DOHH2 (cell line): ENCODE measurements around the gene ALOXE3.

Experiments
- EZH2phosphoT487 ChIP-seq: fragments of 200-600 bp; sonication (generic); IDR thresholded peaks from 2 replicates; pipeline ENCODE4 v1.6.1; 2017; ENCODE audit warnings: borderline replicate concordance, mild to moderate bottlenecking, antibody characterized with exemption, low read length, moderate library complexity, mixed read lengths
- TF ChIP-seq, protein P1 (sequence below): fragments of 200-600 bp; sonication (generic); IDR thresholded peaks from one replicate; pipeline ENCODE4 v1.5.1; 2014; ENCODE audit warnings: antibody characterized with exemption, mild to moderate bottlenecking, low read depth, low read length; ENCODE audit not compliant: poor library complexity, severe bottlenecking

DNA sequence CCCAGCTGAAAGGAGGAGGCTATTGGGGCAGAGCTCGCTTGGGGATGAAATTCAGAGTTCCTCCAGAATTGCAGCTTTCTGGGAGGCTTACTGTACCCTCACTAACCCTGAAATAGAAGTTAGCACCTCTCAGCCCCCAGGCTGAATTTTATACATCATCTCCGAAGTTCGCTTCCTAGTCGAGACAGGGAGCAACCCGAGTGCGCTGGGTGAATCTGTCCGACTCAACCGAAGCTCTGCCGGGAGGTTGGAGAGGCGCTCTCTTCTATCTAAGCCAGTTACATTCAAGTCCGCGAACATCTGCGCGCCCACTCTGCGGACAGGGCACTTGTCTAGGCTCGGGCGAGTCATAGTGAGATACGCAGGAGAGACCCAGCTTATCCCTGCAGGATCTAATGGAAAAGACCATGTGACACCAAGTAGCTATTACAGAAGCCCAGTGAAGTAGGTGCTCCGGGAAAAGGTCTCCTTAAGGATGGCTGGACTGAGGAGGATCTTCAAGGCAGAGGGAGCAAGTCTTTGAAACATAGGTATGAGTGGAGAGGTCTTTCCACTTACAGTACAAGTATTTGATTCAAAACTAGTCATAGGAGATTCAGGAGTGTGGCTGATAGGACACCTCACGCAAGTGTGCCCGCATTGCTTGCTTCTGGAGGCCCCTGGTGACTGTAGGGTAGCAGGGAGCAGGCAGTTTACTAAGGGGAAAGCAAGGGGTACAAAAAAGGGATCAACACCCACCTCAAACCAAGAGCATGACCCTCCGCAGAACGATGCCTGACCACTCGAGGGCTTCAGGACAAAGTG, 6.2 kb upstream of the ALOXE3 start:
- TF ChIP-seq, protein P1, sequence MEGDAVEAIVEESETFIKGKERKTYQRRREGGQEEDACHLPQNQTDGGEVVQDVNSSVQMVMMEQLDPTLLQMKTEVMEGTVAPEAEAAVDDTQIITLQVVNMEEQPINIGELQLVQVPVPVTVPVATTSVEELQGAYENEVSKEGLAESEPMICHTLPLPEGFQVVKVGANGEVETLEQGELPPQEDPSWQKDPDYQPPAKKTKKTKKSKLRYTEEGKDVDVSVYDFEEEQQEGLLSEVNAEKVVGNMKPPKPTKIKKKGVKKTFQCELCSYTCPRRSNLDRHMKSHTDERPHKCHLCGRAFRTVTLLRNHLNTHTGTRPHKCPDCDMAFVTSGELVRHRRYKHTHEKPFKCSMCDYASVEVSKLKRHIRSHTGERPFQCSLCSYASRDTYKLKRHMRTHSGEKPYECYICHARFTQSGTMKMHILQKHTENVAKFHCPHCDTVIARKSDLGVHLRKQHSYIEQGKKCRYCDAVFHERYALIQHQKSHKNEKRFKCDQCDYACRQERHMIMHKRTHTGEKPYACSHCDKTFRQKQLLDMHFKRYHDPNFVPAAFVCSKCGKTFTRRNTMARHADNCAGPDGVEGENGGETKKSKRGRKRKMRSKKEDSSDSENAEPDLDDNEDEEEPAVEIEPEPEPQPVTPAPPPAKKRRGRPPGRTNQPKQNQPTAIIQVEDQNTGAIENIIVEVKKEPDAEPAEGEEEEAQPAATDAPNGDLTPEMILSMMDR, result no peak
- TF ChIP-seq EZH2phosphoT487, result no peak; the same call in 1 of the 2 replicates
